ENCODE data around the gene SYNE1. TPM values are rescaled to one million over a fixed set of nuclear protein-coding genes. Genes with fewer than 3 reads are reported as not detected.

SYNE1 gene
- polyA plus RNA-seq, 1 donor from 2014 or later: 38.5 TPM

DNA sequence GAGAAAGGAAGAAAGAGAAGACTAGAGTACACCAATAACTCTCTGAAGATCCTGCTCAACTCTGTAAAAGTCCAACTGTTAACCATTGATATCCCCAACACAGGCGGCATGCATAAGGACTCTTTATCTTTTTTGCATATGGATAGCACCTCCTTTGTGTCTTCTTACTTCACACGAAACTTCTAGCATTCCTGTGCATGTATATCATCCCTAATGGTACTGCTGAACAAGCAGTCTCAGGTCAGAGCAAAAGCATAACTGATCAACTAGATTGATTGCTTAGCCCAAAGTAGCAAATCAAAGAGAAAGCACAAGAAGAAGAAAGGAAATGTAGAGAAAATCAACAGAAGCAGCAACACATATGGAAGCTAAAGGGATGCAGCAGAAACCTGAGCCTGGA is 234.4 kb downstream of the SYNE1 start:
- H3K4me2 ChIP-seq (ENCODE audit: low read length): no peak overlapping the region
- H3K9me2 ChIP-seq (ENCODE audit: insufficient read depth, low read length): no peaks in the 10 kb centered on the region
- H4K20me1 ChIP-seq (ENCODE audit: insufficient read depth): no peaks in the 10 kb centered on the region
- no peak overlapping the region for H3K4me3 ChIP-seq (ENCODE audit: low read length)
- TF ChIP-seq, protein P1, sequence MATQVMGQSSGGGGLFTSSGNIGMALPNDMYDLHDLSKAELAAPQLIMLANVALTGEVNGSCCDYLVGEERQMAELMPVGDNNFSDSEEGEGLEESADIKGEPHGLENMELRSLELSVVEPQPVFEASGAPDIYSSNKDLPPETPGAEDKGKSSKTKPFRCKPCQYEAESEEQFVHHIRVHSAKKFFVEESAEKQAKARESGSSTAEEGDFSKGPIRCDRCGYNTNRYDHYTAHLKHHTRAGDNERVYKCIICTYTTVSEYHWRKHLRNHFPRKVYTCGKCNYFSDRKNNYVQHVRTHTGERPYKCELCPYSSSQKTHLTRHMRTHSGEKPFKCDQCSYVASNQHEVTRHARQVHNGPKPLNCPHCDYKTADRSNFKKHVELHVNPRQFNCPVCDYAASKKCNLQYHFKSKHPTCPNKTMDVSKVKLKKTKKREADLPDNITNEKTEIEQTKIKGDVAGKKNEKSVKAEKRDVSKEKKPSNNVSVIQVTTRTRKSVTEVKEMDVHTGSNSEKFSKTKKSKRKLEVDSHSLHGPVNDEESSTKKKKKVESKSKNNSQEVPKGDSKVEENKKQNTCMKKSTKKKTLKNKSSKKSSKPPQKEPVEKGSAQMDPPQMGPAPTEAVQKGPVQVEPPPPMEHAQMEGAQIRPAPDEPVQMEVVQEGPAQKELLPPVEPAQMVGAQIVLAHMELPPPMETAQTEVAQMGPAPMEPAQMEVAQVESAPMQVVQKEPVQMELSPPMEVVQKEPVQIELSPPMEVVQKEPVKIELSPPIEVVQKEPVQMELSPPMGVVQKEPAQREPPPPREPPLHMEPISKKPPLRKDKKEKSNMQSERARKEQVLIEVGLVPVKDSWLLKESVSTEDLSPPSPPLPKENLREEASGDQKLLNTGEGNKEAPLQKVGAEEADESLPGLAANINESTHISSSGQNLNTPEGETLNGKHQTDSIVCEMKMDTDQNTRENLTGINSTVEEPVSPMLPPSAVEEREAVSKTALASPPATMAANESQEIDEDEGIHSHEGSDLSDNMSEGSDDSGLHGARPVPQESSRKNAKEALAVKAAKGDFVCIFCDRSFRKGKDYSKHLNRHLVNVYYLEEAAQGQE (IDR thresholded peaks at IDR 0.05; ENCODE audit: borderline replicate concordance): no peak
- TF ChIP-seq, protein P2, sequence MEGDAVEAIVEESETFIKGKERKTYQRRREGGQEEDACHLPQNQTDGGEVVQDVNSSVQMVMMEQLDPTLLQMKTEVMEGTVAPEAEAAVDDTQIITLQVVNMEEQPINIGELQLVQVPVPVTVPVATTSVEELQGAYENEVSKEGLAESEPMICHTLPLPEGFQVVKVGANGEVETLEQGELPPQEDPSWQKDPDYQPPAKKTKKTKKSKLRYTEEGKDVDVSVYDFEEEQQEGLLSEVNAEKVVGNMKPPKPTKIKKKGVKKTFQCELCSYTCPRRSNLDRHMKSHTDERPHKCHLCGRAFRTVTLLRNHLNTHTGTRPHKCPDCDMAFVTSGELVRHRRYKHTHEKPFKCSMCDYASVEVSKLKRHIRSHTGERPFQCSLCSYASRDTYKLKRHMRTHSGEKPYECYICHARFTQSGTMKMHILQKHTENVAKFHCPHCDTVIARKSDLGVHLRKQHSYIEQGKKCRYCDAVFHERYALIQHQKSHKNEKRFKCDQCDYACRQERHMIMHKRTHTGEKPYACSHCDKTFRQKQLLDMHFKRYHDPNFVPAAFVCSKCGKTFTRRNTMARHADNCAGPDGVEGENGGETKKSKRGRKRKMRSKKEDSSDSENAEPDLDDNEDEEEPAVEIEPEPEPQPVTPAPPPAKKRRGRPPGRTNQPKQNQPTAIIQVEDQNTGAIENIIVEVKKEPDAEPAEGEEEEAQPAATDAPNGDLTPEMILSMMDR (IDR thresholded peaks at IDR 0.05; ENCODE audit: poor library complexity, severe bottlenecking): no peak
- TF ChIP-seq TAF1 (IDR thresholded peaks at IDR 0.05; ENCODE audit: low read depth) (no peak), RAD21 (conservative IDR thresholded peaks at IDR 0.05) (no peak), MXI1 (conservative IDR thresholded peaks at IDR 0.05; ENCODE audit: poor library complexity, severe bottlenecking) (no peak), SMC3 (conservative IDR thresholded peaks at IDR 0.05; ENCODE audit: poor library complexity) (no peak), EZH2 (IDR thresholded peaks at IDR 0.05; ENCODE audit: borderline replicate concordance, insufficient read depth, low read length, poor library complexity, severe bottlenecking) (no peak), POLR2AphosphoS5 (IDR thresholded peaks at IDR 0.05) (no peak), EP300 (conservative IDR thresholded peaks at IDR 0.05; ENCODE audit: poor library complexity, severe bottlenecking) (no peak)
- H3K36me3 ChIP-seq (ENCODE audit: insufficient read depth, low read length): no peaks in the 10 kb centered on the region
- H3K9me3 ChIP-seq (ENCODE audit: low read length): no peaks in the 10 kb centered on the region
- no peak overlapping the region for H3K9ac ChIP-seq (ENCODE audit: low read length)
- no peak overlapping the region for H2AFZ ChIP-seq (ENCODE audit: low read depth, low read length)
- no peaks in the 10 kb centered on the region for H3K79me2 ChIP-seq (replicated peaks; ENCODE audit: insufficient read depth, low read length)
- H3K27me3 ChIP-seq (ENCODE audit: insufficient read depth, low read depth, low read length): no peaks in the 10 kb centered on the region
- no peaks in the 10 kb centered on the region for H3F3A ChIP-seq (ENCODE audit: insufficient read depth, low read length, poor library complexity, severe bottlenecking)
- no peak overlapping the region for H3K27ac ChIP-seq (ENCODE audit: low read length)

DNA sequence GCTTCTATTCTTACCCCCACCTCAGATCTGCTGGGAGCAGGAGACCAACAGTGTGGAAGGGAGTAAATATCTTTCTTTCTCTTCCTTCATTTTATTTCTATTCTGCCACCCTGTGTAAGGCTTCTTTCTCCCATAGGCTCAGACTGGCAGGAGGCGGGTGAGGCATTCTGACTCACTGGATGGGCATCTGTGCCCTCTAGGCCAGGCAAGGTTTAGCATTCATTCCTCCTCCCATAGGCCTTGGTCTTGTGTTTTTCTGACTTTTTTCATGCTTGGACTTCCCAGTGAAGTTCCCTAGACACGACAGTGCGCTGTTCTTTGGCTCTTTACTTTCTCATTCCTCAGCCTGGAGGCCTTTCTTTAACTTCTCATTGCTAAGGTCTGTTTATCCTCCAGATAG is 235.2 kb downstream of the SYNE1 start:
- Histone ChIP-seq H3K9me3 (ENCODE audit: low read length) (no peaks in the 10 kb centered on the region), H3K36me3 (ENCODE audit: insufficient read depth, low read length) (no peaks in the 10 kb centered on the region), H3F3A (ENCODE audit: insufficient read depth, low read length, poor library complexity, severe bottlenecking) (no peaks in the 10 kb centered on the region), H2AFZ (ENCODE audit: low read depth, low read length) (no peak overlapping the region), H3K9me2 (ENCODE audit: insufficient read depth, low read length) (no peaks in the 10 kb centered on the region), H3K79me2 (replicated peaks; ENCODE audit: insufficient read depth, low read length) (no peaks in the 10 kb centered on the region), H3K4me2 (ENCODE audit: low read length) (no peak overlapping the region), H4K20me1 (ENCODE audit: insufficient read depth) (no peaks in the 10 kb centered on the region), H3K4me3 (ENCODE audit: low read length) (no peak overlapping the region), H3K27ac (ENCODE audit: low read length) (no peak overlapping the region), H3K27me3 (ENCODE audit: insufficient read depth, low read depth, low read length) (no peaks in the 10 kb centered on the region), H3K9ac (ENCODE audit: low read length) (no peak overlapping the region)
- TF ChIP-seq EP300 (conservative IDR thresholded peaks at IDR 0.05; ENCODE audit: poor library complexity, severe bottlenecking) (no peak), RAD21 (conservative IDR thresholded peaks at IDR 0.05) (no peak)

DNA sequence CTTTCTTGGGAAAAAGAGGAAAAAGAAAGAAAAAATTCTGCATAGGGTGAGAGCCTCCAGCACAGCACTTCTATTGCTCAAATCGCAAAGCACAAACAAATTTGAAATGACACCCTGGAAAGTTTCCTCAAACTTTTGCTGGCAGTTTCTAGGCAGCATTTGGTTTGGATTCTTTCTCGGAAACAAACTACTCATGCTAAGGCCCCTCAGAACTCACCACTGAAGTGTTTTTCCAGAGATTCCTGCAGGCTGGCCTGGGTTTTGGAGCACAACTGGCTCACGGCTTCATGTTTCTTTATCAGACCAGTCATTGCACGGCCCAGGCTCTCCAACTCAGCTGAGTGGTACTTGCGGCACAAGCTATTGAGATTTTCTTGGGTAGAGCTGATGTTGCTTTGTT is 237.8 kb downstream of the SYNE1 start:
- Histone ChIP-seq H3K9ac (ENCODE audit: low read length) (no peak overlapping the region), H3F3A (ENCODE audit: insufficient read depth, low read length, poor library complexity, severe bottlenecking) (no peaks in the 10 kb centered on the region), H3K27me3 (ENCODE audit: insufficient read depth, low read depth, low read length) (no peaks in the 10 kb centered on the region), H3K9me3 (ENCODE audit: low read length) (no peaks in the 10 kb centered on the region), H3K36me3 (ENCODE audit: insufficient read depth, low read length) (no peaks in the 10 kb centered on the region), H3K4me3 (ENCODE audit: low read length) (no peak overlapping the region), H3K79me2 (replicated peaks; ENCODE audit: insufficient read depth, low read length) (no peaks in the 10 kb centered on the region), H4K20me1 (ENCODE audit: insufficient read depth) (no peaks in the 10 kb centered on the region), H3K27ac (ENCODE audit: low read length) (no peak overlapping the region), H3K9me2 (ENCODE audit: insufficient read depth, low read length) (no peaks in the 10 kb centered on the region), H3K4me2 (ENCODE audit: low read length) (no peak overlapping the region), H2AFZ (ENCODE audit: low read depth, low read length) (no peak overlapping the region)
- TF ChIP-seq EZH2 (IDR thresholded peaks at IDR 0.05; ENCODE audit: borderline replicate concordance, insufficient read depth, low read length, poor library complexity, severe bottlenecking) (no peak), RAD21 (conservative IDR thresholded peaks at IDR 0.05) (no peak), EP300 (conservative IDR thresholded peaks at IDR 0.05; ENCODE audit: poor library complexity, severe bottlenecking) (no peak), POLR2AphosphoS5 (IDR thresholded peaks at IDR 0.05) (no peak)
- TF ChIP-seq, protein P1 (IDR thresholded peaks at IDR 0.05; ENCODE audit: borderline replicate concordance): no peak
